Activated CD4-positive, alpha-beta T cell treated with anti-CD3 and anti-CD28 coated beads, Interleukin-2, amount 50 U/mL, for 4 hours (primary cell): ENCODE results near the gene MDK.
A peak's percentile ranks its signal among the peaks of the same experiment; 100 is the strongest.

Experiments
- DNase-seq, 2 experiments: peaks; one replicate each; pipeline ENCODE4 v3.0.0-alpha.2; 2020

The MDK gene

GRCh38 chr11:46383974-46384701 lies 2.7 kb downstream of the MDK start:
- no peak for DNase-seq

- DNase-seq: no peak
Observed at GRCh38 chr11:46385169-46386004, 3.9 kb downstream of the MDK start.

- DNase-seq: no peak
Observed at GRCh38 chr11:46386005-46386578, 4.6 kb downstream of the MDK start.

DNA sequence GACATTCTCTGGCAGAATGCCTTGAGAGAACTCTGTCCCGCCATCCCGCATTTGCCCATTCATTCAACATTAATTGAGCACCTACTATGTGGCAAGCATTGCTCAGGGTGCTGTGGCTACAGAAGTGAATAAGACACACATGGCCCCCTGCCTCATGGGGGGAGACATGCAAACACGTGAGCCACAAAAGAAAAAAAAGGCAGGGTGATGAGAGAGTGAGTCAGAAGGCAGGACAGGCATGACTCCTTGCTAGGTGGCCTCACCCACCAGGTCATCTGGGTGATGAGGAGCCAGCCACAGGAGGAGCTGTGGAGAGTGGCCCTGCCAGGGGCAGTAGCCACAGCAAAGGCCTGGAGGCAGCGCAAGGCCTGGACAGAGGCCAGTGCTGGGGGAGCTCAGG lies 5.2 kb downstream of the MDK start:
- DNase-seq: no peak

DNA sequence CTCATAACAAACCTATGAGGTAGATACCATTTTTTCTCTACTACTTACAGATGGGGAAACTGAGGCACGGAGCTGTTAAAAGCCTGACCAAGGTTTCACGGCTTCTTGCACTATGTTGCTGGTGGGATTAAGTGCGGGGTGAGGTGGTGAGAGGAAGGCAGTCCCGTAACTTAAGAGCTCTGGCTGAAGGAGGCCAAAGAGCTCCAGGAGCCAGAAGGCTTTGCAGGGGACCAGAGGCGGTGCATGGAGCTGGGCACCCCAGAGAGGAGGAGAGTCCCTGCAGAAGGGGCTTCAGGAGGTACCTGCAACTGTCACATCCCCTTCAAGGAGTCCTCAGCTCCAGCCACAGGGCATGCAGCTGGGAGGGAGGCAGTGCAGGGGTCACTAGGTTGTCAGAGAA lies 6.0 kb downstream of the MDK start:
- DNase-seq: no peak

DNA sequence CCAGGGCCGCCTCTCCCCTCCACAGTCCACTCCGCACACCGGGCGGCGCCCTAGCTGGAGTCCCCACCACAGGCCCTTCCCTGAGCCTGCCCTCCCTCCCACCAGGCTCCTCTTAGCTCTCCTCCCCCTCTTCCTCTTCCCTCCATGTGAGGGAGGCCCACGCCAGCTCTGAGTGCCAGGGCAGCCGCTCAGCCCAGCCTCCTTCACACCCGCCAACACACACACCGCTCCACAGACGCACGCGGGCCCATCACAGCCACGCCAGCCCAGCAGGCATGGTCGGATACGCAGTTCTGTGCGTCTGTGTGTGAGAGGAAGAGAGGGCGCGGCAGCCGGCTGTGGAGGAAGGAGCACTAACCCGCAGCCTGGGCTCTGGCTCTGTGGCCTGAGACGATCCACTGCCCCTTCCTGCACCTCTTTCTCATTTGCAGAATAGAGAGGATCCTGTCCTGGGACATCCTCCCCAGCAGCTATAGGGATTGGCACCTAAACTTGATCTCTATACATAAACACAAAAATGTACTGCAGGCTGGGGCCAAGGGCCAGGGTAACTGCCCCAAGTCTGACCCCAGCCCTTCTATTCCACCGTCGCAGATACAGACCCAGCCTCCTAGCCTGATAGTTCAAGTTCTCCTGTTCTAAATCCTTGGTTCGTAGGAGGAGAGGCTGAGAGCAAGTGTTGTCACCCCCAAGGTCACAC lies 6.6 kb downstream of the MDK start:
- no peak for DNase-seq

DNA sequence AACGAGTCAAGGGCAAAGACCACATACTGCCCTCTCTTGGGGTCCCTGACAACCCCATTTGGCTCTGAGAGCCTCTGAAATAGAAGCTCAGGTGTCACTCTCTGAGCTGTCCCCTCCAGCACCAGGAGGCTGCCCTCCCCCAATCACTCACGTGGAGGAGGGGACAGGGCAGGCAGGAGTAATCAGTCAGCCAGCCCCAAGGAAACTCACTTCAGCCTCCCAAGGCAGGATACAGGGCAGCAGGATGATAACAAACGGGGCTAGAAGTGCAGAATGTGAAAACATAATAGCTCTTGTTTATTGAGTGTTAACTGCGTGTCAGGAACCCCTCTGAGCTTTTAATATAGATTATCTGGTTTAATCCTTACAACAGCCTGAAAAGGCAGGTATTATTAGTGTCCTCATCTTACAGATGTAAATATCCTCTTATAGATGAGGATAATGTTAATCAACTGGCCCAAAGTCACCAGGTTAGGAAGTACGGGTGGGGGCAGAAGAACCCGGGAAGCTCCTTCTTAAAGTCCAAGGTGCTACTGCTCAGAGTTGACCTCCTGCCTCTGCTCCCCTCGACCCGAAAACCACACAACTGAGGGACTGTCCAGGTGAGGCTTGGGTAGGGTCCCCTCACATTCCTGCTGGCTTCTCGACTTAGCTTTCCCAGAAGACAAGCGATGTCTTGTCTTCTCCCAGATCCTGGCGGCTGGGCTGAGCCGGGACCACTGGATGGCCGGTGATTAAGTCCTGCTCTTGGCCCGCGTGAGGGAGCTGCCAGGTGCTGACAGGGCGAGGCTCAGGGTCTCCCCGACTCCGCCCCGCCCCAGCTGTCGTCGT lies 7.4 kb downstream of the MDK start:
- no peak for DNase-seq

DNA sequence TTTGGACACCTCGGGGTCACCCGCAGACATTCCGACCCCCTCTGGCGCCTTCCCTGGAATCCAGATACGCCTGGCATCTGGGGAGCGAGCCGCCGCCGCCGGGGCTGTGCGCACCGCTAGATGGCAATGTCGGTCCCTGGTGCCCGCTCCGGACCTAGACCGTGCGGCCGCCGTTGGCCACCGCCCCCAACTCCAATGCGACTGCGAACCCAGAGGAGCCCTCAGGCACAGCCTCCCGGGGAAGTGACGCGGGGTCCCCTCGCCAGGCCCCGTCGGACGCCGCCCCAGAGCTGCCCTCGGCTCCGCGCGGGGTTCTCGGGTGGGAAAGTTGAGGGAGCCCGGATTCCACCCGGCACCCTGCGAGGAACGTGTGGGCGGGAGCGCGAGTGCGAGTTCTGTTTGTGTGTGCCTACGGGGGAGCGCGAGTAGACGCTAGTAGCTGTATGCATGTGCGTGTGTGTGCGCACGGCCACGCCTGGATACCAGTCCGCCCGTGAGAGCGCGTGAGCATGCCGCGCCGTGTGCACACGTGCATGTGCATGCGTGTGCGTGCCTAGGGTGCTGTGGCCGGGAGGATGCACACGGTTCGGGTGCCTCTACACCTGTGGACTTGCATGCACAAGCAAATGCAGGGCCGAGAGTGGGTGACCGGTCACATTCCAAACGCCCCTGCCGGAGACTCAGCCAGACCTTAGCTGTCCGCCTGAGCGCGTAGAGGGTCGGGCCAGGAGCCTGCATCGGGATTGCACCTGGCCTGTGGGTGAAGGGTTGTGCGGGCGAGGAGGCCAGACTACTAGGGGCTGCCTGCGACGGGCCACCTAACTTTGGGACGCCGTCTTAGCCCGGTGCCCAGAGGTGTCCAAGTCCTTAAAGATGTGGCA lies 8.2 kb downstream of the MDK start:
- peak in 1 of 2 experiments; percentile 31 for DNase-seq

- DNase-seq: no peak
Observed at GRCh38 chr11:46390331-46391171, 9.1 kb downstream of the MDK start.

DNA sequence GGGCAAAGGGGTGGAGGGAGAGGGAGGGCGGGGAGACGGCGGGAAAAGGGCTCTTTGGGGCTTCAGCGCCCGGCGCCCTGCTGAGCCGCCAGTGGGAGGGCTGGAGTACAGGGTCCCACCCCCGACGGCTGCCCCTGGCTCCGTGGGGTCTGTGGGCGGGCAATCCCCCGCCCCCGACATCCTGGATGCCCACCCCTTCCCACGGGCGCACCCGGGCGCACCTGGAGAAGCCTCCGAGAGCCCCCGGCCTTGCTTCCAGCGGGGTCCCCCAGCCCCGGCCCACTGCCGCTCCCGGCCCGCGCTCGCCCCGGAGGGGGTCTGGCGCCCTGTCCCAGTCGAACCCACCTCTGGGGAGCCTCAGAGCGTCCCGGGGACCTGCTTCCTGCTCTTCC lies 9.7 kb downstream of the MDK start:
- DNase-seq: no peak

GRCh38 chr11:46391578-46392420 lies 10.3 kb downstream of the MDK start, which contains the start of gene CHRM4:
CHRM4 (minus strand) TSS chr11:46391776; CDS start chr11:46386557, 5,219 bp downstream.
- no peak for DNase-seq

DNA sequence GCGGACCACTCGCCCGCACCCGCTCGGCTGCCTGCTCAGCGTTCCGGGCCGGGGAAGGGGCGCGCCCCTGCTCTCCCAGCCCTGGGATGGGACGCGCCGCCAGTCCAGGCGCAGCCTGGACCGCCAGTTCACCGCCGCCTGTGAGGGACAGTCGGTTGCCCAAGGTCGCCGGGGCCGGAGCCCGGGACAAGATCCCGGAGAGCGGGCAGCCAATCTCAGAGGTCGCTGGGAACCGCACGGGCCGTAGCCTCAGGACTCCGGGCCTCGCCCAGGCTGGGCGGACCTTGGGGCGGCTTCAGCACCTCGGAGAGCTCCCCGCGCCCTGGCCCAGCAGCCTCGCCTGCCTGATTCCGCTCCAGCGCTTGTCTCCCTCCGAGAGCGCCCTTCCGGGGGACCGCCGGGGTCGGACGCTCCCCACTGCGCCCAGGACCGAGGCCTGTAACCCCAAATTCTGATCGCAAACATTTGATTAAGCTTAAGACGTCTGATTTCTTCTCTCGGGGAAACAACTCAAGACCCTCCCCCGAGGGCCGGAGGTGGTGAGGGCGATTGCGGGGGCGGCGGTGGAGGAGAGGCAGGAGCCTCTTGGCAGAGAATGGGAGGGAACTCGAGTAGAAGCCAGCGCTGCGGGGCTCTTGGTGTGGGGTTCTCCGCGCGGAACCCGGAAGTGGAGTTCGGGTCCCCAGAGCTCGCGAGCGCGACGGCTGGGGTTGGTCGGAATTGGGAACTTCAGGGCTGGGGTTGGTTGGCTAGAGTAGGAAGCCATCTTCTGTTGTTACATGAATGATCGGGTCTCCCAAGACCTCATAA lies 11.2 kb downstream of the MDK start:
- peak; percentile 58 for DNase-seq

GRCh38 chr11:46393231-46393616 lies 11.8 kb downstream of the MDK start:
- DNase-seq: no peak

DNA sequence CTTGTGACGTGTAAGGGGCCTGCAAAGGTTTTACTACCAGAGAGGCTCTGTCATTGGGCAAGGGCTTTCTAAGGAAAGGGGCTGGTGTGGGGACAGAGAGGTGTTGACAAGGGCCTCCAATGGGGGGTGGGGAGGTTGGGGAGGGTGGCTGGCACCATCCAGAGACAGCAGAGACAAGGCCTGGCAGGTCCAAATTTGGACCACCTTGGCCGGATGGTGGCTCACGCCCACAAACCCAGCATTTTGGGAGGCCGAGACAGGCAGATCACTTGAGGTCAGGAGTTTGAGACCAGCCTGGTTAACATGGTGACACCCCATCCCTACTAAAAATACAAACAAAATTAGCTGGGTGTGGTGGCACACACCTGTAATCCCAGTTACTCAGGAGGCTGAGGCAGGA lies 12.3 kb downstream of the MDK start:
- no peak for DNase-seq

- no peak for DNase-seq
Observed at GRCh38 chr11:46397526-46397925, 16.1 kb downstream of the MDK start.

DNA sequence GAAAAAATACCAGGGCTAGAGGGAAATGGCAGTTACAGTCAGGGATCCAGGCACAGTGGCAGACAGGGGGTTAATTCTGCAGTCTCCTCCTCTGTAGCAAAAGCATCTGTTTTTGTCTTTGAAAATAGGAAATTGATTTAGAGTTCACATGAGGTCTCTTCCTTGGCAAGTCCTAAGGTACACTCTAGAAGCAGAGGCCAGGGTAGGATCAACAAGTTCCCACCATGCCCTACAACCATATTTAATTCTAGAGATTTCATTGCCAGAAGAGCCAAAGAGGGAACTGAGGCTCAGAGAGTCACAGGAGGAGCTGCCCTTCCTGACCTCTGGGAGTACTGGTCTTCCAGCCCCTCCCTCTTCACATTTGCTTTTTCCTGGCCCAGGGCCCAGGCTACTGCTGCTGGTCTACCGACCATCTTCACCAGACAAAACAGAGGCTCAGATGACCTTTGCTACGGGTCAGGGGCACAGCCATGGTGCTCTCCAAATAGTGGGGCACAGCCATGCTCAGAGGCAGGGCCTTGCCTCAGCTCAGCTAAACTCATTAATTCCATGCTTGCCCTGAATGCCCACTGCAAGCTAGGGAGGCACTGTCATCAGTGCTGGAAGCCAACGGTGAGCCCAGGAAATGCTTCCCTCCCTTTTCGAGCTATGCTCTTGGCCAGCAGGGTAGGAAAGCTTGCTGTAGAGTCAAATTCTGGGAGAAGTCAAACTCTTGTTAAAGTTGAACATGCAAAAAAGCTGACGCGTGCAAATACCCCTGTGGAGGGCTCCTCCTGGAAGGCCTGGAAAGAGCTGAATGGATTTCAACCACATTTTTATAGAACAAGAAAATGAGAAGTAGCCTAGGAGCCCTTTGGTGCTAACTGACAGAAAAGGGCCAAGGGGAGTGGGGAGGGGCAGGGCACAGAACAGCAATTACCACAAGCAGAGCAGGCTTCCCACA lies 21.8 kb downstream of the MDK start:
- DNase-seq: no peak

DNA sequence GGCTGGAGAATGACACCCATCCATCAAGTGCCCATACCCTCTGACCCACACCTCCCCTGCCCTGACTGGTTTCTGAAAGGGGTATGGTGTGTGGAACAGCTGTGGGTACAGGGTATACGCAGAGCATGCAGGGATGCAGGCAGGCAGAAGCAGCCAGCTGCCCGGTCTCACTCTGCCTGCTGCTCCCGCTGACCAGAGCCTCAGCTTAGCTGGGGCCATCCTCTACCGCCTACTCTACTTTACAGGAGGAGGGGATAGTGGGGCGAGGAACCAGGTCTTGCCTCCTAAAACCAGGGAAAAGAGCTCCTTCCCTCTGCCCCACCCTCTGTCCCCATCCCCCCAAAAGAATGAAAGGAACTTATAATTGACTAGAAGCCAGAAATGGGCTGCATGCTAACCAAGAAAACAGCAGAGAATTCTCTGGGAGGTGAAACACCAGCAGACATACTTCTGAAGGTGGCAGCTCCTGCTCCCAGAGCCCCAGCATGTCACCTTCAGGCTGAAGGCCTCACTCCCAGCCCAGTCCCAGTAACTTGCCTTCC lies 23.1 kb downstream of the MDK start:
- DNase-seq: no peak
